NB4 (cell line): ENCODE data around the gene KASH5.

ENCODE experiments used
- CTCF ChIP-seq: IDR thresholded peaks from one replicate; pipeline ENCODE4 v1.5.1; 2012; ENCODE audit warnings: low read depth, low read length
- MAX ChIP-seq: IDR thresholded peaks from 2 replicates; pipeline ENCODE4 v1.6.1; 2011; ENCODE audit warnings: low read depth, low read length

- TF ChIP-seq CTCF (peak; percentile 86), MAX (0 out of 2 replicates have a peak, but pooled peaks have one; percentile 27)
Observed at GRCh38 chr19:49391581-49392399, 3.7 kb downstream of the KASH5 start.
